HepG2 (cell line): Measurements from ENCODE around the gene GPRC5B. TPM values are rescaled to one million over a fixed set of nuclear protein-coding genes. Genes with fewer than 3 reads are reported as not detected.

Source experiments
- ATF1 ChIP-seq: IDR thresholded peaks from 2 replicates; pipeline ENCODE4 v1.6.1; 2016; ENCODE audit warnings: mild to moderate bottlenecking, control low read depth
- CHD4 ChIP-seq: fragments of 200-600 bp; sonication (generic); IDR thresholded peaks from 2 replicates; pipeline ENCODE4 v1.7.0; 2017; ENCODE audit warnings: mild to moderate bottlenecking, low read length, borderline replicate concordance
- EP300 ChIP-seq, 3 experiments: sonication (generic) in 1 of 3; formaldehyde crosslinking in 1 of 3; IDR thresholded peaks; 2 replicates each; pipeline versions ENCODE4 v1.5.1 to v1.6.1; 2011 to 2020; ENCODE audit warnings: low read depth in 2 of 3, low read length in 2 of 3, borderline replicate concordance in 1 of 3, improper control_type of control experiment in 1 of 3, mild to moderate bottlenecking in 1 of 3, missing genetic modification reagents in 1 of 3, moderate library complexity in 1 of 3
- GABPA ChIP-seq, 2 experiments: IDR thresholded peaks; 2 replicates each; pipeline ENCODE4 v1.6.1; 2011 to 2016; ENCODE audit warnings: low read depth in 2 of 2, low read length in 1 of 2, missing biosample characterization in 1 of 2, missing genetic modification characterization in 1 of 2
- RARA ChIP-seq: IDR thresholded peaks from 2 replicates; pipeline ENCODE4 v1.6.1; 2016; ENCODE audit warnings: missing genetic modification reagents, missing compliant biosample characterization
- SOX13 ChIP-seq, 3 experiments: fragments of 450-650 bp in 1 of 3; sonication (generic) in 1 of 3; formaldehyde crosslinking in 1 of 3; IDR thresholded peaks in 2 of 3; conservative IDR thresholded peaks in 1 of 3; 2 replicates each; pipeline versions ENCODE4 v1.5.0 to v1.6.1; 2016 to 2020; ENCODE audit warnings: antibody characterized with exemption in 1 of 3, mild to moderate bottlenecking in 1 of 3, missing compliant biosample characterization in 1 of 3, missing genetic modification reagents in 1 of 3, moderate library complexity in 1 of 3
- ZBTB7B ChIP-seq: sonication (generic); formaldehyde crosslinking; IDR thresholded peaks from 2 replicates; pipeline ENCODE4 v1.4.0; 2020; ENCODE audit warnings: missing genetic modification reagents
- ZNF329 ChIP-seq: sonication (generic); formaldehyde crosslinking; IDR thresholded peaks from 2 replicates; pipeline ENCODE4 v1.9.0; 2021; ENCODE audit warnings: low read depth, mild to moderate bottlenecking, missing genetic modification reagents
- ZNF7 ChIP-seq: IDR thresholded peaks from 2 replicates; pipeline ENCODE4 v1.6.1; 2016; ENCODE audit warnings: missing biosample characterization, missing genetic modification reagents
- polyA plus RNA-seq, 8 experiments: library from polyadenylated mRNA; depleted of rRNA in 3 of 8; stranded (reverse) in 7 of 8; unstranded in 1 of 8; fragments of >200 nt; fragmentation: Illumina TruSeq in 4 of 8; extraction: Trizol in 4 of 8; gene quantifications; 2 replicates each; pipeline versions ENCODE4 v1.2.1 to v1.2.3, GENCODE V29; 2011 to 2016; ENCODE audit warnings: low read depth in 4 of 8, missing spikeins in 1 of 8, mixed read lengths in 1 of 8; ENCODE audit not compliant: insufficient read depth in 1 of 8
- total RNA-seq, 5 experiments: library from RNA; depleted of rRNA; stranded (reverse); fragments of >200 nt; fragmentation: Illumina TruSeq; extraction: Trizol; gene quantifications; 2 replicates each; pipeline ENCODE4 v1.2.3, GENCODE V29; 2016; ENCODE audit warnings: low read depth in 1 of 5
- TF ChIP-seq, protein P1 (sequence below): sonication (generic); formaldehyde crosslinking; conservative IDR thresholded peaks from 2 replicates; pipeline ENCODE4 v1.8.0; 2022; ENCODE audit warnings: low read depth, missing genetic modification reagents

Gene GPRC5B
- total and polyA plus RNA-seq, 2 of the 13 experiments (the other 11 are each of a cell fraction or from before 2014, with no cell fraction given) = 0.46 to 0.53 TPM

GRCh38 chr16:19926449-19927390, 42.1 kb upstream of the GPRC5B start (continued):
- TF ChIP-seq SOX13 (IDR thresholded peaks at IDR 0.05) (peak; percentile 57), SOX13 (CRISPR knock-in tag; conservative IDR thresholded peaks at IDR 0.05 in 1 of 2, IDR thresholded peaks at IDR 0.05 in 1 of 2) (peak in 1 of 2 experiments; percentile 74; a peak in 2 of 4 replicates), ATF1 (0 out of 2 replicates have a peak, but pooled peaks have one; percentile 53), ZNF329 (CRISPR knock-in tag) (no peak), RARA (CRISPR knock-in tag) (peak; percentile 47; the same call in 1 of the 2 replicates), ZNF7 (0 out of 2 replicates have a peak, but pooled peaks have one; percentile 23), EP300 (IDR thresholded peaks at IDR 0.05; ENCODE audit: low read depth in 2 of 2, low read length in 2 of 2) (peak; percentile 92 to 94), EP300 (CRISPR knock-in tag; IDR thresholded peaks at IDR 0.05; ENCODE audit: borderline replicate concordance) (peak; percentile 81), ZBTB7B (CRISPR knock-in tag) (peak; percentile 70; the same call in 1 of the 2 replicates), CHD4 (peak; percentile 95), GABPA (IDR thresholded peaks at IDR 0.05; ENCODE audit: low read depth, low read length) (no peak), GABPA (CRISPR knock-in tag; IDR thresholded peaks at IDR 0.05; ENCODE audit: low read depth) (peak; percentile 29; the same call in 1 of the 2 replicates)
- TF ChIP-seq, protein P1, sequence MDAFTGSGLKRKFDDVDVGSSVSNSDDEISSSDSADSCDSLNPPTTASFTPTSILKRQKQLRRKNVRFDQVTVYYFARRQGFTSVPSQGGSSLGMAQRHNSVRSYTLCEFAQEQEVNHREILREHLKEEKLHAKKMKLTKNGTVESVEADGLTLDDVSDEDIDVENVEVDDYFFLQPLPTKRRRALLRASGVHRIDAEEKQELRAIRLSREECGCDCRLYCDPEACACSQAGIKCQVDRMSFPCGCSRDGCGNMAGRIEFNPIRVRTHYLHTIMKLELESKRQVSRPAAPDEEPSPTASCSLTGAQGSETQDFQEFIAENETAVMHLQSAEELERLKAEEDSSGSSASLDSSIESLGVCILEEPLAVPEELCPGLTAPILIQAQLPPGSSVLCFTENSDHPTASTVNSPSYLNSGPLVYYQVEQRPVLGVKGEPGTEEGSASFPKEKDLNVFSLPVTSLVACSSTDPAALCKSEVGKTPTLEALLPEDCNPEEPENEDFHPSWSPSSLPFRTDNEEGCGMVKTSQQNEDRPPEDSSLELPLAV (CRISPR knock-in tag) = no peak
